ENCODE data around the gene RAD52. TPM values are rescaled to one million over a fixed set of nuclear protein-coding genes. Genes with fewer than 3 reads are reported as not detected.

RAD52 gene
- polyA plus RNA-seq, 2 of the 4 experiments (the other 2 are of a cell fraction): 12.9 to 29.6 TPM

- WGBS (ENCODE audit: missing lambda C conversion rate): 94% methylated on average over 23 of the region's 23 CpGs
- no peak overlapping the region for H3K27ac ChIP-seq
- no peak overlapping the region for H3K4me3 ChIP-seq
- FAIRE-seq: no peak
- no peak for DNase-seq (ENCODE audit: low read depth in 1 of 2, low spot score in 1 of 2)
- no peak overlapping the region for H3K4me2 ChIP-seq
- H3K4me1 ChIP-seq: no peaks in the 10 kb centered on the region
- TF ChIP-seq NPAS2 (CRISPR knock-in tag; IDR thresholded peaks at IDR 0.05; ENCODE audit: borderline replicate concordance): no peak
- TF ChIP-seq POLR2A (IDR thresholded peaks at IDR 0.05; ENCODE audit: low read length): no peak
- TF ChIP-seq USF2 (IDR thresholded peaks at IDR 0.05): no peak
- TF ChIP-seq HES2 (IDR thresholded peaks at IDR 0.05): no peak
- no peak for TF ChIP-seq HEYL (CRISPR knock-in tag; IDR thresholded peaks at IDR 0.05)
- no peak for TF ChIP-seq BHLHE40 (IDR thresholded peaks at IDR 0.05; ENCODE audit: low read depth, low read length)
- no peak for ATAC-seq
- H3K9me3 ChIP-seq: no peaks in the 10 kb centered on the region
- ChIA-PET POLR2A (no interaction called here), CTCF (interaction anchor here (0.9 to 1.4 kb wide), 2 partner anchors 102 to 361 kb away, joined by 3 to 4 read pairs; no protein-coding TSS in a partner anchor)
These were observed 32.6 kb downstream of the RAD52 start for GRCh38 chr12:916712-917445.

- Histone ChIP-seq H3K4me1 (no peaks in the 10 kb centered on the region), H3K4me2 (no peak overlapping the region), H3K4me3 (no peak overlapping the region), H3K9me3 (no peaks in the 10 kb centered on the region), H3K27ac (no peak overlapping the region)
- TF ChIP-seq POLR2A (IDR thresholded peaks at IDR 0.05; ENCODE audit: low read length): 0 out of 2 replicates have a peak, but pooled peaks have one; percentile 19
- TF ChIP-seq ZNF302 (CRISPR knock-in tag; IDR thresholded peaks at IDR 0.05): no peak
- WGBS (ENCODE audit: missing lambda C conversion rate): 97% methylated on average over 22 of the region's 27 CpGs
- peak in 1 of 2 experiments; percentile 11; a peak in 3 of 6 replicates for ATAC-seq
- FAIRE-seq: no peak
- no peak for DNase-seq (ENCODE audit: low read depth in 1 of 2, low spot score in 1 of 2)
- CTCF ChIA-PET: interaction anchor here (1.2 kb wide), 1 partner anchor 33 kb away, joined by 8 read pairs; the partner anchor contains the start of gene RAD52
- POLR2A ChIA-PET: no interaction called here
These were observed 33.3 kb downstream of the RAD52 start for GRCh38 chr12:916240-916639.

- CTCF ChIA-PET: interaction anchor here (1.2 kb wide), 1 partner anchor 34 kb away, joined by 8 read pairs; the partner anchor contains the start of gene RAD52
- Histone ChIP-seq H3K4me1 (no peaks in the 10 kb centered on the region), H3K4me2 (no peak overlapping the region), H3K27ac (no peak overlapping the region), H3K4me3 (no peak overlapping the region), H3K9me3 (no peaks in the 10 kb centered on the region)
- POLR2A ChIA-PET: no interaction called here
- no peak for FAIRE-seq
- TF ChIP-seq POLR2A (IDR thresholded peaks at IDR 0.05; ENCODE audit: low read length) (no peak), POLR2AphosphoS2 (conservative IDR thresholded peaks at IDR 0.05; ENCODE audit: low read length) (0 out of 2 replicates have a peak, but pooled peaks have one; percentile 56), SREBF2 (IDR thresholded peaks at IDR 0.05) (no peak), JUN (IDR thresholded peaks at IDR 0.05) (no peak)
- DNase-seq (ENCODE audit: low read depth in 1 of 2, low spot score in 1 of 2): no peak
- WGBS (ENCODE audit: missing lambda C conversion rate): 90% methylated on average over 5 of the region's 5 CpGs
- no peak; a peak in 1 of 6 replicates for ATAC-seq
These were observed 34.4 kb downstream of the RAD52 start for GRCh38 chr12:915090-915489.

GRCh38 chr12:913919-914698, 35.4 kb downstream of the RAD52 start:
- WGBS (ENCODE audit: missing lambda C conversion rate): 85% methylated on average over 15 of the region's 15 CpGs
- H3K9me3 ChIP-seq: no peaks in the 10 kb centered on the region
- ChIA-PET CTCF (interaction anchor here (0.6 to 1.2 kb wide), 3 partner anchors 14 to 557 kb away, joined by 3 to 4 read pairs (median 3); no protein-coding TSS in a partner anchor), POLR2A (no interaction called here)
- ATAC-seq (peak in 1 of 2 experiments; percentile 22; a peak in 2 of 6 replicates), FAIRE-seq (no peak), DNase-seq (ENCODE audit: low read depth in 1 of 2, low spot score in 1 of 2) (no peak)
- no peak overlapping the region for H3K4me2 ChIP-seq
- H3K27ac ChIP-seq: no peak overlapping the region
- H3K4me3 ChIP-seq: no peak overlapping the region
- no peaks in the 10 kb centered on the region for H3K4me1 ChIP-seq
- TF ChIP-seq HDAC2 (IDR thresholded peaks at IDR 0.05) (no peak), ZNF302 (CRISPR knock-in tag; IDR thresholded peaks at IDR 0.05) (no peak), KDM5A (IDR thresholded peaks at IDR 0.05) (no peak), ELK1 (IDR thresholded peaks at IDR 0.05; ENCODE audit: low read depth, low read length) (no peak), BHLHE40 (IDR thresholded peaks at IDR 0.05; ENCODE audit: low read depth, low read length) (no peak), EP300 (IDR thresholded peaks at IDR 0.05) (no peak), MAFK (IDR thresholded peaks at IDR 0.05; ENCODE audit: partially characterized antibody) (peak; percentile 91), CTCF (IDR thresholded peaks at IDR 0.05) (no peak), FOSL2 (IDR thresholded peaks at IDR 0.05) (no peak), FOSL2 (CRISPR knock-in tag; IDR thresholded peaks at IDR 0.05) (no peak), ATOH8 (CRISPR knock-in tag; IDR thresholded peaks at IDR 0.05; ENCODE audit: low read depth) (no peak), ZSCAN20 (CRISPR knock-in tag; IDR thresholded peaks at IDR 0.05) (no peak), POLR2AphosphoS2 (conservative IDR thresholded peaks at IDR 0.05; ENCODE audit: low read length) (0 out of 2 replicates have a peak, but pooled peaks have one; percentile 11)
